EH (cell line): ENCODE data around the gene ASIC3.
"Not testable (repeated sequence)": the region's sequence is repeated elsewhere in the genome, so short reads cannot be mapped to it uniquely, and the experiment has no call there.

Experiments
- DNase-seq: peaks from one replicate; pipeline ENCODE4 v3.0.0-alpha.2; 2015; ENCODE audit warnings: low read depth

Gene ASIC3

DNA sequence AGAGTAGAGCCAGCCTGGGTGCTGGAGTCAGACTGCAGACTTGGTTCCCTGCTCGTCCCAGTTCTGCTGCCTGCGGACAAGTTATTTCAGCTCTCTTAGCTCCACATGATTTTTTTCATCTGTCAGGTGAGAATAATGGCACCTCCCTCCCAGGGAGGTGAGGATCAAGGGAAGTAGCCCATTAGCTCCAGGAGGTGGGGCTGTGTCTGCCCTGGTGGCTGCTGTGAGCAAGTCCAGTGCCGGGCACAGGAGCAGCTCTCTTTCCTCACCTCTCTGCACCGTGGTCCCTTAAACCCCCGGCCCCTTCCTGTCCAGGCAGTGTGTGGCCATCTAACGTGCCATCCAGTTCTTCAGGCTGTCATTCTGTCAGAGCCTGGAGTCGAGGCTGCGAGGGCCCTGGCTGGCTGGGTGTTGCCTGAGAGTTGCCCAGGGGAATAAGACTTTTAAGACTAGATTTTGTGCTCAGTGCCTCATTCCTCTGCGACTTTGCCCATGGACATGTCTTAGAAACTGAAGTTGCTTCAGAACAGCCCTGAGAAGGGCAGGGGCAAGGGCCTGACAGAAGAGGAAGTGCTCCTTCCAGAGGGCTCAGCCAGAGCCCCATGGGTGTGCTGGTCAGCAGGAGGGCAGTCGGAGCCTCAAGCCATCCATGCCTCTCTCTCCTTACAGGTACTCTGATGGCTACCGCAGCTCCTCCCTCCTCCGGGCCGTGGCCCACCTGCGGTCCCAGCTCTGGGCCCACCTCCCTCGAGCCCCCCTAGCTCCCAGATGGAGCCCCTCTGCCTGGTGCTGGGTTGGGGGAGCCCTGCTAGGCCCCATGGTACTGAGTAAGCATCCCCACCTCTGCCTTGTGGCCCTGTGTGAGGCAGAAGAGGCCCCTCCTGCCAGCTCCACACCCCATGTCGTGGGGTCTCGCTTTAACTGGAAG, 15.1 kb upstream of the ASIC3 start:
- DNase-seq, result no peak

DNA sequence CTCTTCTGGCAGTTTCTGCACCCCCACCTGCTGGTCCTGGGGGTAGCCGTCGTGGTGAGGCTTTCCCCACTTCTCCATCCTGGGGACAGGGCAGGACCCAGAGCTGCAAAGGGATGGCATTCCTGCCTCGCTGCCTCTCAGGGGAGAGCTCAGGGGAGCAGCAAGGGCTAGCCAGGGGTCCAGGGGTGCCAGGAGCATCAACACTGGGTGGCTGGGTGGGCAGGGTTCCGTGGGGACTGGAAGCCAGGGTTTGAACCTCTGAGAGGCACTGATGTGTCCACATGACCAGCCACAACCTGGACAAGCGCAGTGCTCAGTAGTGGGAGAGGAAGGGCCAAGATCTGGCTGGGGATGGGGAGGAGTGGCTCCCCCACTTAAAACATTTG, 14.5 kb upstream of the ASIC3 start:
- DNase-seq, result no peak

DNA sequence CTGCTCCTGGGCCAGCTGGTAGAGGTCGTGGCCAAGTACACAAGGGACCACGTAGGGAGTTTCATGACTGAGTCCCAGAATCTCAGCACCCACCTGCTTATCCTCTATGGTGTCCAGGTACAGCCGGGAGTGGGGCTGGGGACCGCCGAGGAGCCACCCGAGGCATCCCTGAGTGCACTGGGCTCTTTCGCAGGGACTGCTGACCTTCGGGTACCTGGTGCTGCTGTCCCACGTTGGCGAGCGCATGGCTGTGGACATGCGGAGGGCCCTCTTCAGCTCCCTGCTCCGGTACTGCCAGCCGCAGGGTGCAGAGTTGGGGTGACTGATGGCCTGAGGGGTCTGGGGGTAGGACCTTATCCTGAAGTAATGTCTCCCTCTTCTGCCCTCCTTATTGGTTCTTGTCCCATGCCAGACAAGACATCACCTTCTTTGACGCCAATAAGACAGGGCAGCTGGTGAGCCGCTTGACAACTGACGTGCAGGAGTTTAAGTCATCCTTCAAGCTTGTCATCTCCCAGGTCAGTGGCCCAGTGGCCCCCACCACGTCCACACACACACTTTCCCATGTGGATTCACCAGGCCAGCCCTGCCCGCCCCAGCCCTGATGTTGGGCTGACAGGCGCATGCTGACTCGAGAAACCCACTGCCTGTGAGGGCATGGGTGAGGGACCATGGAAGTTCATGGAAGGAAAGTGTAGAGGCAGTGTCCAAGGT, 13.9 kb upstream of the ASIC3 start:
- DNase-seq, result no peak

DNA sequence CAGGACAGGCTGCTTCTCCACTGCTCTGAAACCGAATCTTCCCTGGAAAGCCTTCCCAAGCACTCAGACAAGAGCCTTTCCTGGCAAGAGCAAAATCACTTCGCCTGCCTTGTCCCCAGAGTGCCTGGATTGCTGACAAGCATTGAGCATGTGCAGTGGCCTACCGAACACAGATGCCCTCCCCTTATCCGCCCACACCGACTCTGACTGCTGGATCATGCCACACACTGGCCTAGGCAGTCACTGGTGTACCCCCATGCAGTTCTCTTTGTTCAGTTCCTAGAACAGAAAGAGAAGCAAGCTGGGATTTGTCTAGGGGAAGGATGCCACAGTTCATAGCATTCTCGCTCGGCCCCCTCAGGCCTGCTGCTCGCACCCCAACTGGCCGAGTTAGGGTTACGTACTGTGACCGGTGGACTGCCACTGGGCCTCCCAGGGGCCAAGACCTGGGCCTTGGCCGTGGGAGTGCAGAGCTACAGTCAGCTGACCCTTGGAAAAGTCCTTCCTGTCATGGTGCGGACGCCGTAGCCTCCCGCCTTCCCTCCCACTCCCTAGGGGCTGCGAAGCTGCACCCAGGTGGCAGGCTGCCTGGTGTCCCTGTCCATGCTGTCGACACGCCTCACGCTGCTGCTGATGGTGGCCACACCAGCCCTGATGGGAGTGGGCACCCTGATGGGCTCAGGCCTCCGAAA, 13.2 kb upstream of the ASIC3 start:
- no peak for DNase-seq

DNA sequence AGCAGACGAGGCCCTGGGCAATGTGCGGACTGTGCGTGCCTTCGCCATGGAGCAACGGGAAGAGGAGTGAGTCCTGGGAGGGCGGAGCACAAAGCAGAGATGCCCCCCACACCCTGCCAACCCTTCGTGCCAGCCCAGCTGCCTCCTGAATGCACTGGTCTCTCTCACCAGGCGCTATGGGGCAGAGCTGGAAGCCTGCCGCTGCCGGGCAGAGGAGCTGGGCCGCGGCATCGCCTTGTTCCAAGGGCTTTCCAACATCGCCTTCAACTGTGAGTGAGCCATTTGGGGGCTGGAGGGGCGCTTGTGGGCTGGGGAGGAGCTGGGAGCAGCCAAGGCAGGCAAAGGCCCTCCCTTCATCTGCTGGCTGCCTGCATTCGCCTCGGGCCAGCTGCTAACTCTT, 12.4 kb upstream of the ASIC3 start:
- no peak for DNase-seq

DNA sequence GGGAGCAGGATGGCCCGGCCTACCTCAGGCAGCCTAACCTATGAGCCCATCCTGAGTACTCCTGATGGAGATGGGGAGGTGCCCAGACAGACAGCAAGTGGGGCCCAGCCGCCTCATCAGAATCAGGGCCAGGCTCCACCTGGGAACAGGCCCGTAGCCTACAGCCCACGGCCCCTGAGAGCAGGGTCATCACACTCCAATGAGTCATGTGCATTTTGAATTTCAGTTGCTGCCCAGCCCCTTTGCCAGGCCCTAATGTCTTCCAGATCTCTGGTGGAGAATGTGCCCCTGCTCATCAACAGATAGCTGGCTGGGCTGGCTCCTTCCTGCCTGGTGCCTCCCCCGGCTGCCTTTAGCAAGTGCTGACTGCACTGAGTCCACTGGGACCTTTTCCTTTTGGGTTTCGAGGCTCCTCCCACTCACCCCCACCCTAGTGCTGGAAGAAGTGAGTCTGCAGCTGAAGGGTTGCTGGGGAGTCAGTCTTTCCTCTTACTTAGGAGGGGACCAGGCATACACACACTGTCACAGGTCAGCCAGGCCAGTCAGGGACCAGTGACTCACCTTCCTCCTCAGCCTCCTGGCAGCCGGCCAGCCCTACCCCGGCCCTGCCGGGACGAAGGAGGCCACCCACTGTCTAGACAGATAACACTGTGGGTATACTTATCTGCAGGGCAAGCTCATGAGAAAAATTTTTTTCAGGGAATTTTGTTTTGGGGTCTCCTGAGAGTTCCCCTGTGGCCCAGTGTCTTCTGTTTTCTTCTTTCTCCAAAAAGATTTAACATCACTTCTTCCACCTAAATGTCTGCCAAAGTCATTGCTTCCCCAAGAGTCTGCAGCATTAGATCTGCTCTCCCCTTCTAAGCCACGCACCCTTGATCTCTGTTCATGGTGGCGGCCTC, 9.1 kb upstream of the ASIC3 start:
- peak; percentile 97 for DNase-seq

DNA sequence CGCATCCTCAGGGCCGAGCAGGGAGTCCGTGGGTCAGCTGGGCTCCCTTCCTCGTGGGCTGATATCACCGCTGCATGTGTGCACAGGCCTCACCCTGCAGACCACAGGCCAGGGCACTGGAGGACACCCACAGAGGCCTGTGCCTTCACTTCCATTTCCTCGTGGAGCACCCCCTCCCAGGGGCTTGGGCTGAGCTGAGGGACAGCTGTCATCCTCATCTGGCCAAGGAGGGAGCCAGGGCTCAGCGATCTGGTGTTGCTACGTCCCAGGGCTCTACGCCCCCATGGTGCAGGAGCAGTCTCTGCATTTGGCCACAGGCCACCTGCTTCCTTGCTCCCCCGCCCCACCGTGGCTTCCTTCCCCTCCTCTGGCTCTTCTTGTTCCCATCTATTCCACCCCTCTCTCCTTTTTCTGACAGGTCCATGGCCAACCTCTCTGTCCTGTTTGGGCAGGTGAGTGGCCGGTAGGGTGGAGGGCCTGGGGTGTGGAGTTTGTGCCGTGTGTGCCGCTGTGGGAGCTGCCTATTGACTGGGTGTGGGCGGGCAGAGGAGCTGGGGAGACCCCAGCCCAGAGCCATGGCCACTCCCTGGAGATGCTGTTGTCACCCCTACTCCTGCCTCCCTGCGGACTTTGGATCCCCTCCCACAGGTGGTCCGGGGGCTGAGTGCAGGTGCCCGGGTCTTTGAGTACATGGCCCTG, 8.3 kb upstream of the ASIC3 start:
- no peak for DNase-seq

DNA sequence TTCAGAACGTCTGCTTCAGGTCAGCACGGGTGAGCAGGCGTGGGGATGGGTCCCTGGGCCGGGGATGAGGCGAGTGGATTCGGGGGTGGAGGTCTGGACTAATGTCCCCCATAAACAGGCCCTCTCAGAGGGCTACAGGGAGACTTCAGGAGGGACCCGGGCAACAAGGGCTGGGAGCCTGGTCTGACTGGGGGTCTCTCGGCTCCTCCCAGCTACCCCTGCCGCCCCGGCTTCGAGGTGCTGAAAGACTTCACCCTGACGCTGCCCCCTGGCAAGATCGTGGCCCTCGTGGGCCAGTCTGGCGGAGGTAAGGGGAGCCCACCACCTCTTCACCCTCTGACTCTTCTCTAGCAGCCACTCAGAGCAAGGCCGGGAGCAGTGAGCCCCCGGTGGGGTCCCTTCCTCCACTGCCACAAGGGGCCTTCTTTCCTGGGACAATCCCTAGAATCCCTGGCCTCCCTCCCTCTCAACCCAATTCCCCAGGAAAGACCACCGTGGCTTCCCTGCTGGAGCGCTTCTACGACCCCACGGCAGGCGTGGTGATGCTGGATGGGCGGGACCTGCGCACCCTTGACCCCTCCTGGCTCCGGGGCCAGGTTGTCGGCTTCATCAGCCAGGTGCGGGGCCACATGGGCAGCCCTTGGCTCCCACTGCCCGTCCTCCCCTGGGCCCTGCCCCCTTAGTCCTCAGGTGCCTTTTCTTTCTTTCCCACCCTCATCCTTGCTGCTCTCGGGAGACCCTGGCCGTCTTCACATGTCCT, 7.5 kb upstream of the ASIC3 start:
- DNase-seq, result no peak

DNA sequence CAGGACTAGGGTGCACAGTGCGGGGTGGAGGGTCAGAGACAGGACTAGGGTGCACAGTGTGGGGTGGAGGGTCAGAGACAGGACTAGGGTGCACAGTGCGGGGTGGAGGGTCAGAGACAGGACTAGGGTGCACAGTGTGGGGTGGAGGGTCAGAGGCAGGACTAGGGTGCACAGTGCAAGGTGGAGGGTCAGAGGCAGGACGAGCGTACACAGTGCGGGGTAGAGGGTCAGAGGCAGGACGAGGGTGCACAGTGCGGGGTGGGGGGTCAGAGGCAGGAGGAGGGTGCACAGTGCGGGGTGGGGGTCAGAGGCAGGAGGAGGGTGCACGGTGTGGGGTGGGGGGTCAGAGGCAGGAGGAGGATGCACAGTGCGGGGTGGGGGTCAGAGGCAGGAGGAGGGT, 4.9 kb upstream of the ASIC3 start:
- DNase-seq, result not testable (repeated sequence)

DNA sequence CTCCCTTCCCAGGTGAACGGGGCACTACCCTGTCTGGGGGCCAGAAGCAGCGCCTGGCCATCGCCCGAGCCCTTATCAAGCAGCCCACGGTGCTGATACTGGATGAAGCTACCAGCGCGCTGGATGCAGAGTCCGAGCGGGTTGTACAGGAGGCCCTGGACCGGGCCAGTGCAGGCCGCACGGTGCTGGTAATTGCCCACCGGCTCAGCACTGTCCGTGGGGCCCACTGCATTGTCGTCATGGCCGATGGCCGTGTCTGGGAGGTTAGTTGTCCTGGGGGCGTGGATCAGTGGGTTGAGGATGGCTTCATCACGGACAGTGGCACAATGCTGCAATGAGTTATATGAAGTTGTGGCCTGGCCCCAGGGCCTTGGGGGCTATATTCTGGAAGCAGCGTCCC, 4.4 kb upstream of the ASIC3 start:
- DNase-seq, result no peak

DNA sequence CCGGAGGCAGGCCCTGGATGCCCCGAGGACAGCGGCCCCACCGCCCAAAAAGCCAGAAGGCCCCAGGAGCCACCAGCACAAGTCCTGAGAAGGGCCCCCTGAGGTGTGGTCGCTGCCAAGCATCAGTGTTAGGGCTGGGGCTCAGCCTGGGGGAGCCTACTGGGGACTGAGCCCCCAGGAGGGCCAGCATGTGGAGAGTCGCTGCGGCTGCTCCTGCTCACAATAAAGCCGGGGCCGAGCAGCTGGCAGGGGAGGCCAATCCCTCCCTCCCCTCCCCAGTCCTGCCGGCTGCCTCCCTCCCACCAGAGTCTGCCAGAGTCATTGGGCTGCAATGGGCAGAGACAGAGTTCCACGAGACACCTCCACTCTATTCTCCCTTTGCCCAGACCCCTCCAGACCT, 3.1 kb upstream of the ASIC3 start:
- no peak for DNase-seq

DNA sequence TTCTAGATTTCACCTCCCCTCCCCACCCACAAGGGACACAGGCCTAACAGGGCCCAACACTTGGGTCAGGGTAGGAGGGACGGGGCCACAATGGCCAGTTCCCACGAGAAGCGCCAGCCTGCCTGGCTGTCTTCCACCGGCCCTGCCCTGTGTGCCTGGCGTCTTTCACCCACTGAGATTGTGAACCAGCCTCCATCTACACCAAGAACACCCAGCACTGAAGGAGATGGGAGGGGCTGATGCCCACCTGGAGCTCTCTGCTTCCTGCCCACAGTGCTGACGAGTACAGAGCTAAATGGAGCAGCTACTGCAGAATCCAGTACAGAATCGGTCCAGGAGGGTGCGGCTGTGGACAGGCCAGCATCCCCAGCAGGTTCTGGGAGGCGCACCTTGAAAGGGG, 2.4 kb upstream of the ASIC3 start:
- DNase-seq, result no peak

DNA sequence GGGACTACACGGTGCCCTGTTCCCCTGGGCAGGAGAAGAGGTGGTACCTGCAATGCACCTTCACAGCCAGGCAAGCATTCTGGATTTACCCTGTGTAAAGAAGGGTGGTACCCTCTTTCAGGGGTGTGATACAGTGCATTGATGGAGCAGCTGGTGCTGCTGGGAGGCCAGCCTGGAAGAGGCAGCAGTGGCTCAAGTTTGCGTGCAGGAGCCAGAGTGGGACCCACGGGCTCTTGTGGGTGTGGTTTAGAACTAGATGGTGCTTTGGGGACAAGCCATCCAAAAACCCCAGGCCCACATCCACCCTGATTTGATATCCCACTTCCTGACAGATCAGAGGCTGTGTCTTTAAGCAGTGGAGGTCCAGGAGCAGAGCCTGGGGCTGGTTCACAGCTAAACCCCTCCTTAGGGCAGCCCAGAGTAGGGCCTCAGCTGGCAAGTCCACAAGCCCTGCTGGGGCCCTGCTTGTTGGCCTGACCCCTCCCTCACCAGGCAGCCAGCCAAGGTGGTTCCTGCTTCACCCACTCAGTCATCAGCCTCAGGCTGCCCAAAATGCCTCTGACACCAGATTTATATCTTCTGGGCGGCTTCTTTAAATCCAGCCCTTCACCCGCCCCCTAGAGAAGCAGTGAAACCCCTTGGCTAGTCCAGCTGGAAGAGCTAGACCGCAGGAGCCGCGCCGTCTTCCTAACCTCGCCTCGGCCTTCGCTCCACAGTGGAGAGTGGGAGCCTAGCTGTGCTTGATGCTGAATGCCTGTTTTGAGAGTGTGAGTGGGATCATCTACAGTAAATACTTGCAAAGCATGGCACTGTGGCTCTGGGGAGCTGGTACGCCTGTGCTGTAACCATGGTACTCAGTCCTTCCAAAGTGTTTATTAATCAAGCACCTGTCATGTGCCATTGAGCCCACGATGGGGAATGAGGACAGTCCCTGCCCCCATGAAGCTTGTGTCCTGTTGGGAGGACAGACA, 1.4 kb upstream of the ASIC3 start:
- DNase-seq, result peak; percentile 81

DNA sequence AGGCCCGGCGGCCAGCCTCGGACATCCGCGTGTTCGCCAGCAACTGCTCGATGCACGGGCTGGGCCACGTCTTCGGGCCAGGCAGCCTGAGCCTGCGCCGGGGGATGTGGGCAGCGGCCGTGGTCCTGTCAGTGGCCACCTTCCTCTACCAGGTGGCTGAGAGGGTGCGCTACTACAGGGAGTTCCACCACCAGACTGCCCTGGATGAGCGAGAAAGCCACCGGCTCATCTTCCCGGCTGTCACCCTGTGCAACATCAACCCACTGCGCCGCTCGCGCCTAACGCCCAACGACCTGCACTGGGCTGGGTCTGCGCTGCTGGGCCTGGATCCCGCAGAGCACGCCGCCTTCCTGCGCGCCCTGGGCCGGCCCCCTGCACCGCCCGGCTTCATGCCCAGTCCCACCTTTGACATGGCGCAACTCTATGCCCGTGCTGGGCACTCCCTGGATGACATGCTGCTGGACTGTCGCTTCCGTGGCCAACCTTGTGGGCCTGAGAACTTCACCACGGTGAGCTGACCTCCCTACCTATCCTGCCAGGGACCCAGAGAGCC, 656 bp downstream of the ASIC3 start:
- no peak for DNase-seq

DNA sequence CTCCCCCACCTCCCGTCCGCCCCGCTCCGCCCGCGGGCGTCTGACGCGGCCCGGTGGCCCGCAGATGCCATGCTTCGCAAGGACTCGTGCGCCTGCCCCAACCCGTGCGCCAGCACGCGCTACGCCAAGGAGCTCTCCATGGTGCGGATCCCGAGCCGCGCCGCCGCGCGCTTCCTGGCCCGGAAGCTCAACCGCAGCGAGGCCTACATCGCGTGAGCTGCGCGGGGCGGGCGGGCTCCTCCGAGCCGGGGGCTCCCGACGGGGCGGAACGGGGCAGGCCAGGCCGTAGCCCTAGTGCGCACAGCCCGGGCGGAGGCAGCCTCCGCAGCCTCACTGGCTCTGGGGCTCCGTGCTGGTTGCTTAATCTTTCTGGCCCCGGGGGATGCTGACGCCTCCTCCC, 2.8 kb downstream of the ASIC3 start:
- DNase-seq, result peak; percentile 70

DNA sequence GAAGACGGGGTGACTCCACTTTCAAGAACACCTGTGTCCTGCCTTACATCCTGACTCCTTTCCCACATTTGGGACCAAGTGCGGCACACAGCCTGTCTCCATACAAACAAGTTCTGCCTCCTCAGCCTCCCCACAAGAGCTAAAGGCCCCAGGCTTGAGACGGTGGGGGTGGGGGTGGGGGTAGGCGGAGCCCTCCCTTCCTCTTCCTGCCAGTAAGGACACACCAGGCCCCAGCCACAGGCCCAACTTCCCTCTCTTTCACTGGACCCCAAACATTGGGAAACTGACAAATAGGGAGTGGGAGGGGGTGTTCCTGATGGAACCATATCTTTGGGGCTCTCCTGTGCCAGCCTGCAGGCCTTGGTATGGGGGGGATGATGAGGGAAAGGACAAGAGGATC, 4.8 kb downstream of the ASIC3 start:
- no peak for DNase-seq

DNA sequence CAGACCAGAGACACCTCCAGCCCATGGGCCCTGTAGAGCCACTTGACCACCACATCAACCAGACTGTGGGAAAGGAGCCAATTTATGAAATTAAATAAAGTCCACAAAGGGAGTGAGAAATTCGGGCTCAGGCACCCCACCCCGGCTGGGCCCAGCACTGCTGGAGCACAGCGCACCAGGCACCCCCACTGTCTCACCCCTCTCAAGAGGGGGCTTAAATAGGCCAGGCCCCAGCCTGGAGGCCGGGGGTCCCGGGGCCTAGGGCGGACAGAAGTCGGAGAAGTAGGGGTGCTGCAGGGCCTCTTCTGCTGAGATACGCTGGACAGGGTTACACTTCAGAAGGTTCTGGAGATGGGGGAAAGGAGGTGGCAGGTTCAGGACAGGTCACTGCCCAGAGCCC, 5.4 kb downstream of the ASIC3 start:
- no peak for DNase-seq

DNA sequence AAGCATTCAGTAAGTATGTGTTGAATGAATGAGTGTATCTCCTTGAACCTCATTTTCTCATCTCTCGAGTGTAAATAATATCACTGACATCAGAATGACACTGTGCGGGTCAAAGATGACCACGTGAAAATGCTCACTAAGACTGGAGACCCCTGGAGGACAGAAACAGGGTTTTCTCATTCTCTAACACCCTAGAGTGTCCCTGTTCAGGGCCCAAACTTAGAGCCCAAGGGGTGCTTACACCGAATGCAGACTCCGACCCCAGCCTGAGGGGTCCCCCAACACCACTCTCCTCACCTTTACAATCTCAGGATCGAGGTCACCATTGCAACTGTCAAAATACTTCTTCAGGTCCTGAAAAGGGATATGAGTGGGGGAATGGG, 7.9 kb downstream of the ASIC3 start:
- no peak for DNase-seq
